Measurements from ENCODE around the gene ANKRD44. TPM values are rescaled to one million over a fixed set of nuclear protein-coding genes. Genes with fewer than 3 reads are reported as not detected.

The ANKRD44 gene
- total RNA-seq, 1 experiment from 2014 or later = 2.4 TPM

- POLR2A ChIA-PET (ENCODE audit: unreplicated experiment) = no interaction called here
- TF ChIP-seq EZH2 (IDR thresholded peaks at IDR 0.05; ENCODE audit: low read length, unreplicated experiment) = no peak
- no peak for TF ChIP-seq CTCF (conservative IDR thresholded peaks at IDR 0.05; ENCODE audit: low read depth, low read length)
- TF ChIP-seq EZH2phosphoT487 (IDR thresholded peaks at IDR 0.05; ENCODE audit: borderline replicate concordance, low read length) = no peak
- no peak overlapping the region for H3K4me2 ChIP-seq (ENCODE audit: low read length)
- H3F3A ChIP-seq (ENCODE audit: low read length, unreplicated experiment) = no peaks in the 10 kb centered on the region
- CTCF ChIA-PET = no interaction called here
- no peaks in the 10 kb centered on the region for H3K36me3 ChIP-seq (ENCODE audit: low read depth, low read length)
- BruUV-seq (replicated peaks) = no TSS peak
- ATAC-seq (no peak), DNase-seq (no peak)
- no peaks in the 10 kb centered on the region for H3K9me2 ChIP-seq (replicated peaks; ENCODE audit: low read length)
- H3K79me2 ChIP-seq (ENCODE audit: low read length) = no peaks in the 10 kb centered on the region
- H3K27ac ChIP-seq (ENCODE audit: low read length) = no peak overlapping the region
- H3K9ac ChIP-seq (ENCODE audit: low read length) = no peak overlapping the region
- no peaks in the 10 kb centered on the region for H3K4me1 ChIP-seq (ENCODE audit: insufficient read depth, low read length)
- H4K20me1 ChIP-seq (ENCODE audit: low read length) = no peaks in the 10 kb centered on the region
- H3K4me3 ChIP-seq (ENCODE audit: low read length) = no peak overlapping the region
- H2AFZ ChIP-seq (ENCODE audit: low read length) = no peak overlapping the region
- intact Hi-C loops (cut with micrococcal nuclease) = no loop called here
- H3K27me3 ChIP-seq (ENCODE audit: low read length) = no peaks in the 10 kb centered on the region
- H3K9me3 ChIP-seq (ENCODE audit: low read length) = no peaks in the 10 kb centered on the region
Measured at GRCh38 chr2:196968516-196968915, 342.1 kb downstream of the ANKRD44 start.

- Histone ChIP-seq H3K9me3 (ENCODE audit: low read length) (no peaks in the 10 kb centered on the region), H3K9me2 (replicated peaks; ENCODE audit: low read length) (no peaks in the 10 kb centered on the region), H3K4me2 (ENCODE audit: low read length) (no peak overlapping the region), H2AFZ (ENCODE audit: low read length) (no peak overlapping the region), H3K27ac (ENCODE audit: low read length) (no peak overlapping the region), H4K20me1 (ENCODE audit: low read length) (no peaks in the 10 kb centered on the region), H3F3A (ENCODE audit: low read length, unreplicated experiment) (no peaks in the 10 kb centered on the region), H3K79me2 (ENCODE audit: low read length) (no peaks in the 10 kb centered on the region), H3K4me3 (ENCODE audit: low read length) (no peak overlapping the region), H3K9ac (ENCODE audit: low read length) (no peak overlapping the region), H3K27me3 (ENCODE audit: low read length) (no peaks in the 10 kb centered on the region), H3K4me1 (ENCODE audit: insufficient read depth, low read length) (peaks cover 4% of the 10 kb centered on the region; the same call in 1 of the 2 replicates), H3K36me3 (ENCODE audit: low read depth, low read length) (no peaks in the 10 kb centered on the region)
- no peak for ATAC-seq
- no peak for TF ChIP-seq EZH2phosphoT487 (IDR thresholded peaks at IDR 0.05; ENCODE audit: borderline replicate concordance, low read length)
- TF ChIP-seq CTCF (conservative IDR thresholded peaks at IDR 0.05; ENCODE audit: low read depth, low read length) = no peak
- no peak for TF ChIP-seq EZH2 (IDR thresholded peaks at IDR 0.05; ENCODE audit: low read length, unreplicated experiment)
- intact Hi-C loops (cut with micrococcal nuclease) = no loop called here
- no peak for DNase-seq
- CTCF ChIA-PET = interaction anchor here (0.7 kb wide), 1 partner anchor 42 kb away, joined by 3 read pairs; no protein-coding TSS in a partner anchor
- BruUV-seq (replicated peaks) = no TSS peak
- POLR2A ChIA-PET (ENCODE audit: unreplicated experiment) = no interaction called here
Measured at GRCh38 chr2:196967775-196968174, 342.8 kb downstream of the ANKRD44 start.

- Histone ChIP-seq H3K4me1 (ENCODE audit: insufficient read depth, low read length) (peaks cover 4% of the 10 kb centered on the region; the same call in 1 of the 2 replicates), H3K27ac (ENCODE audit: low read length) (no peak overlapping the region), H3F3A (ENCODE audit: low read length, unreplicated experiment) (no peaks in the 10 kb centered on the region), H4K20me1 (ENCODE audit: low read length) (no peaks in the 10 kb centered on the region), H3K9ac (ENCODE audit: low read length) (no peak overlapping the region), H3K4me3 (ENCODE audit: low read length) (no peak overlapping the region), H3K9me3 (ENCODE audit: low read length) (no peaks in the 10 kb centered on the region), H3K79me2 (ENCODE audit: low read length) (no peaks in the 10 kb centered on the region), H3K4me2 (ENCODE audit: low read length) (no peak overlapping the region), H3K27me3 (ENCODE audit: low read length) (no peaks in the 10 kb centered on the region), H3K36me3 (ENCODE audit: low read depth, low read length) (no peaks in the 10 kb centered on the region), H2AFZ (ENCODE audit: low read length) (no peak overlapping the region), H3K9me2 (replicated peaks; ENCODE audit: low read length) (no peaks in the 10 kb centered on the region)
- ChIA-PET POLR2A (ENCODE audit: unreplicated experiment) (no interaction called here), CTCF (interaction anchor here (0.7 kb wide), 1 partner anchor 41 kb away, joined by 3 read pairs; no protein-coding TSS in a partner anchor)
- TF ChIP-seq EZH2 (IDR thresholded peaks at IDR 0.05; ENCODE audit: low read length, unreplicated experiment) = no peak
- no peak for TF ChIP-seq EZH2phosphoT487 (IDR thresholded peaks at IDR 0.05; ENCODE audit: borderline replicate concordance, low read length)
- no peak for TF ChIP-seq CTCF (conservative IDR thresholded peaks at IDR 0.05; ENCODE audit: low read depth, low read length)
- BruUV-seq (replicated peaks) = no TSS peak
- ATAC-seq (no peak), DNase-seq (no peak)
- intact Hi-C loops (cut with micrococcal nuclease) = no loop called here
Measured at GRCh38 chr2:196967116-196967515, 343.5 kb downstream of the ANKRD44 start.

Data from PC-3 (cell line).